ENCODE results near the gene CISTR. TPM values are rescaled to one million over a fixed set of nuclear protein-coding genes. Genes with fewer than 3 reads are reported as not detected.

The CISTR gene
- total RNA-seq, 1 donor from 2014 or later = not detected

DNA sequence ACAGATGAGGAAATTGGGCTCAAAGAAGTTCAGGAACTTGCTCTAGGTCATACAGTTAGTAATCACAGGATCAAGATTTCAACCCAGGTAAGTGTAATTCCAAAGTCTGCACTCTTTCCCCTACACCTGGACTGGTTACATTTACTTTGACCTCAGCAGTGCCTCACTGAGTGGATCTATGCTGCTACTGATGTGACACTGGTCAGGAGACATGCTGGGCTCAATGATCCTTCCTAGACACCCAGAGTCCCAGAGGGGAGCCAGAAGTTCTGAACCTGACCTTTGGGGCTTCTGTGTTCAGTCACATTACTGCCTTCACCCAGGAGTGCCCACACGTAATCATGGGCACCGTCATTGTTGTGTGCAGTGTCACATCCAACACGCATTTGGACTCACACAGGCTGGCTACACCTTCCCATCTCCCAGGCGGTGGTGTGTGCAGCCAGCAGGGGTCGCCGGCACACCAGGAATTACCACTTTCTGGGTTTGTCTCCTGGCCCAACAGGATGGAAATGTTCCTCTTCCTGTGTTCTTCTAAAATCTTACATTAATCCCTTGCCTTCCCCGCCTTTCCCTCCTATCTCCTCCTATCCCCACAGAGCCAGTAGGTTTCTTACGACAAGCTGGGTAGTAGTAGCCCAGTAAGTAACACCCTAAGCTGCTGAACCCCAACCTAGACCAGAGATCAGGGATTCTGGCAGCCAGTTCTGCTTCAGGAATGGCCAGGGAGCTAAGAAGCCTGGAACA, 50.1 kb downstream of the CISTR start:
- no peaks in the 10 kb centered on the region for H3K36me3 ChIP-seq (ENCODE audit: control insufficient read depth, insufficient read depth, low read length)
- peak; percentile 82 for FAIRE-seq
- TF ChIP-seq, protein P1, sequence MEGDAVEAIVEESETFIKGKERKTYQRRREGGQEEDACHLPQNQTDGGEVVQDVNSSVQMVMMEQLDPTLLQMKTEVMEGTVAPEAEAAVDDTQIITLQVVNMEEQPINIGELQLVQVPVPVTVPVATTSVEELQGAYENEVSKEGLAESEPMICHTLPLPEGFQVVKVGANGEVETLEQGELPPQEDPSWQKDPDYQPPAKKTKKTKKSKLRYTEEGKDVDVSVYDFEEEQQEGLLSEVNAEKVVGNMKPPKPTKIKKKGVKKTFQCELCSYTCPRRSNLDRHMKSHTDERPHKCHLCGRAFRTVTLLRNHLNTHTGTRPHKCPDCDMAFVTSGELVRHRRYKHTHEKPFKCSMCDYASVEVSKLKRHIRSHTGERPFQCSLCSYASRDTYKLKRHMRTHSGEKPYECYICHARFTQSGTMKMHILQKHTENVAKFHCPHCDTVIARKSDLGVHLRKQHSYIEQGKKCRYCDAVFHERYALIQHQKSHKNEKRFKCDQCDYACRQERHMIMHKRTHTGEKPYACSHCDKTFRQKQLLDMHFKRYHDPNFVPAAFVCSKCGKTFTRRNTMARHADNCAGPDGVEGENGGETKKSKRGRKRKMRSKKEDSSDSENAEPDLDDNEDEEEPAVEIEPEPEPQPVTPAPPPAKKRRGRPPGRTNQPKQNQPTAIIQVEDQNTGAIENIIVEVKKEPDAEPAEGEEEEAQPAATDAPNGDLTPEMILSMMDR (IDR thresholded peaks at IDR 0.05; ENCODE audit: insufficient read depth, low read length, severe bottlenecking) = peak; percentile 97
- H3K27me3 ChIP-seq (ENCODE audit: control insufficient read depth, insufficient read depth, low read length) = peaks cover 5% of the 10 kb centered on the region
- no peak overlapping the region for H3K4me3 ChIP-seq (ENCODE audit: low read depth, low read length)
- peak; percentile 53 for DNase-seq (ENCODE audit: low read depth)

GRCh38 chr12:53700567-53700966, 51.2 kb downstream of the CISTR start:
- FAIRE-seq (no peak), DNase-seq (ENCODE audit: low read depth) (no peak)
- Histone ChIP-seq H3K4me3 (ENCODE audit: low read depth, low read length) (no peak overlapping the region), H3K36me3 (ENCODE audit: control insufficient read depth, insufficient read depth, low read length) (no peaks in the 10 kb centered on the region), H3K27me3 (ENCODE audit: control insufficient read depth, insufficient read depth, low read length) (peaks cover 5% of the 10 kb centered on the region)
- TF ChIP-seq, protein P1 (IDR thresholded peaks at IDR 0.05; ENCODE audit: insufficient read depth, low read length, severe bottlenecking) = no peak

GRCh38 chr12:53699678-53700025, 52.1 kb downstream of the CISTR start:
- TF ChIP-seq, protein P1 (IDR thresholded peaks at IDR 0.05; ENCODE audit: insufficient read depth, low read length, severe bottlenecking) = no peak
- no peaks in the 10 kb centered on the region for H3K36me3 ChIP-seq (ENCODE audit: control insufficient read depth, insufficient read depth, low read length)
- H3K4me3 ChIP-seq (ENCODE audit: low read depth, low read length) = no peak overlapping the region
- FAIRE-seq = no peak
- H3K27me3 ChIP-seq (ENCODE audit: control insufficient read depth, insufficient read depth, low read length) = peaks cover 5% of the 10 kb centered on the region
- no peak for DNase-seq (ENCODE audit: low read depth)

GRCh38 chr12:53698948-53699677, 52.7 kb downstream of the CISTR start:
- DNase-seq (ENCODE audit: low read depth) (no peak), FAIRE-seq (no peak)
- no peaks in the 10 kb centered on the region for H3K36me3 ChIP-seq (ENCODE audit: control insufficient read depth, insufficient read depth, low read length)
- H3K27me3 ChIP-seq (ENCODE audit: control insufficient read depth, insufficient read depth, low read length) = peaks cover 5% of the 10 kb centered on the region
- no peak overlapping the region for H3K4me3 ChIP-seq (ENCODE audit: low read depth, low read length)
- TF ChIP-seq, protein P1 (IDR thresholded peaks at IDR 0.05; ENCODE audit: insufficient read depth, low read length, severe bottlenecking) = no peak

DNA sequence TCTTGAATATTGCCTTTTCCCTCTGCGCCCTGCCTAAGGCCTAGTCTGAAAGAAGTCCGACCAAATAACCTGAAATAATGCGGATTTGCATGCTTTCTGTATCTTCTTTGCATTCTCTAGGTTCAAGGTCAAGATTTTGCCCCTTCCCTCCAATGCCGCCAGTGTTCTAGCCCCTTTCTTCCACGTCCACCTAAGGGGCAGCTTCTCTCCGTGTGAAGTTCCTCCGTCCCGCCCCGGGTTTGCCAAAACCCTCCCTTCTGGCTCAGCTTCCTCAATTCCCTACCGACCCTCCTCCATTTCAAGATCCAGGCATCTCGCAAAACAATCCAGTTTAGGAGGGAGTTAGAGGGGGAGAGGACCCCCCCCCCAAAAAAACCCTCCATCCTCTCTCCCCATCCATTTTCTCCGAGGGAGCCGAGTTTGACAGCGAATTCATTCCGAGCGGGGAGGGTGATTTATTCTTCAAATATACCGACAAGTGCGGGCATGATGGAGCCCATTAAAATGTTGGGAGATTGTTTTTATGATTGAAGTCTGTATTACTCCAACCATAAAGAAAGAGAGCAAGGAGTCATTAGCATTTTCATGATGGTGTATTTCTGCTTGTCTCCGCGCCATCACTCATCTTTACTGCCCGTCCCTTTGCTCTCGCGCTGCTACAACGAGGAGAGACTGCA, 55.0 kb downstream of the CISTR start:
- FAIRE-seq (no peak), DNase-seq (ENCODE audit: low read depth) (peak; percentile 80)
- TF ChIP-seq, protein P1 (IDR thresholded peaks at IDR 0.05; ENCODE audit: insufficient read depth, low read length, severe bottlenecking) = no peak
- H3K36me3 ChIP-seq (ENCODE audit: control insufficient read depth, insufficient read depth, low read length) = no peaks in the 10 kb centered on the region
- H3K27me3 ChIP-seq (ENCODE audit: control insufficient read depth, insufficient read depth, low read length) = peaks cover 5% of the 10 kb centered on the region
- H3K4me3 ChIP-seq (ENCODE audit: low read depth, low read length) = peak overlapping the region; percentile 30

Other genes with a start within 250 kb of the CISTR start
- gene NPFF, start 244.5 kb downstream of the CISTR start, total RNA-seq = not detected in 2 replicates
- gene ATF7, start 125.6 kb downstream of the CISTR start, total RNA-seq = 5.3 and 6.4 TPM in 2 replicates
- gene ATP5MC2, start 75.9 kb downstream of the CISTR start, total RNA-seq = 91.7 and 121 TPM in 2 replicates
- gene CALCOCO1, start 24.5 kb downstream of the CISTR start, total RNA-seq = 35.3 and 45.6 TPM in 2 replicates
- not detected in 2 replicates for gene HOXC13, start 186.9 kb upstream of the CISTR start, total RNA-seq
- gene HOXC12, start 202.9 kb upstream of the CISTR start, total RNA-seq = not detected in 2 replicates
- not detected in 2 replicates for gene HOXC11, start 221.1 kb upstream of the CISTR start, total RNA-seq
- not detected in 2 replicates for gene HOTAIR, start 223.0 kb upstream of the CISTR start, total RNA-seq
- gene HOXC10, start 233.2 kb upstream of the CISTR start, total RNA-seq = not detected in 2 replicates
- not detected in 2 replicates for gene HOXC9, start 248.2 kb upstream of the CISTR start, total RNA-seq